K562 (cell line): Measurements from ENCODE around the gene STK11. TPM values are rescaled to one million over a fixed set of nuclear protein-coding genes. Genes with fewer than 3 reads are reported as not detected.

Source experiments
- BCL6 ChIP-seq: fragments of 250-450 bp; sonication (Bioruptor Pico); IDR thresholded peaks from 2 replicates; pipeline ENCODE4 v1.4.0; 2020
- BRF1 ChIP-seq: IDR thresholded peaks from 3 replicates; pipeline ENCODE4 v1.6.1; 2011; ENCODE audit warnings: borderline replicate concordance, mild to moderate bottlenecking; ENCODE audit not compliant: insufficient read length; ENCODE audit errors: extremely low read depth
- CCNT2 ChIP-seq: IDR thresholded peaks from 2 replicates; pipeline ENCODE4 v1.6.1; 2011; ENCODE audit warnings: borderline replicate concordance, low read depth, mild to moderate bottlenecking, moderate library complexity, mixed read lengths, low read length; ENCODE audit not compliant: insufficient read length; ENCODE audit errors: extremely low read depth
- ELF4 ChIP-seq: fragments of 450-650 bp; formaldehyde crosslinking; IDR thresholded peaks from 2 replicates; pipeline ENCODE4 v1.4.0; 2022; ENCODE audit warnings: missing genetic modification characterization
- EZH2 ChIP-seq: IDR thresholded peaks from 2 replicates; pipeline ENCODE4 v1.6.1; 2012; ENCODE audit warnings: low read depth, mild to moderate bottlenecking, inconsistent platforms, low read length, borderline replicate concordance
- MED1 ChIP-seq: sonication (generic); formaldehyde crosslinking; IDR thresholded peaks from 2 replicates; pipeline ENCODE4 v1.8.1; 2023; ENCODE audit warnings: missing genetic modification reagents, borderline replicate concordance
- NCOA2 ChIP-seq, 2 experiments: fragments of 450-650 bp; IDR thresholded peaks; 2 replicates each; pipeline ENCODE4 v1.6.1; 2018; ENCODE audit warnings: mild to moderate bottlenecking in 2 of 2, moderate library complexity in 1 of 2; ENCODE audit not compliant: partially characterized antibody in 2 of 2
- PTBP1 ChIP-seq: fragments of 200-400 bp; formaldehyde crosslinking; IDR thresholded peaks from 2 replicates; pipeline ENCODE4 v1.6.1; 2017; ENCODE audit warnings: low read depth, low read length
- SRF ChIP-seq, 2 experiments: fragments of 250-450, 450-650 bp in 1 of 2; sonication (Bioruptor Pico) in 1 of 2; sonication (generic) in 1 of 2; formaldehyde crosslinking; IDR thresholded peaks; 2 replicates each; pipeline versions ENCODE4 v1.5.0 to v1.5.1; 2020 to 2022; ENCODE audit warnings: mild to moderate bottlenecking in 1 of 2, missing genetic modification reagents in 1 of 2
- THRA ChIP-seq: fragments of 450-650 bp; IDR thresholded peaks from 2 replicates; pipeline ENCODE4 v1.6.1; 2017; ENCODE audit warnings: mild to moderate bottlenecking, moderate library complexity
- XRCC4 ChIP-seq: IDR thresholded peaks from one replicate; pipeline ENCODE4 v1.6.1; 2011; ENCODE audit not compliant: insufficient read depth, insufficient read length; ENCODE audit errors: extremely low read depth
- YY1 ChIP-seq, 3 experiments: IDR thresholded peaks; 2 replicates each; pipeline ENCODE4 v1.6.1; 2011; ENCODE audit warnings: low read length in 2 of 3, mild to moderate bottlenecking in 2 of 3, moderate library complexity in 2 of 3, borderline replicate concordance in 1 of 3, control low read depth in 1 of 3, low read depth in 1 of 3; ENCODE audit not compliant: insufficient read depth in 3 of 3, insufficient replicate concordance in 2 of 3, control insufficient read depth in 1 of 3, insufficient read length in 1 of 3; ENCODE audit errors: extremely low read depth in 1 of 3
- ZC3H11A ChIP-seq: IDR thresholded peaks from 2 replicates; pipeline ENCODE4 v1.6.1; 2012; ENCODE audit warnings: low read depth, low read length, improper control_type of control experiment
- ZNF639 ChIP-seq, 2 experiments: fragments of 200-800 bp in 1 of 2; sonication (Bioruptor generic) in 1 of 2; sonication (generic) in 1 of 2; formaldehyde crosslinking in 1 of 2; IDR thresholded peaks in 1 of 2; conservative IDR thresholded peaks in 1 of 2; 2 replicates each; pipeline versions ENCODE4 v1.5.0 to v1.6.1; 2016 to 2020; ENCODE audit warnings: missing compliant biosample characterization in 1 of 2, missing genetic modification characterization in 1 of 2, missing genetic modification reagents in 1 of 2
- ZNF780A ChIP-seq: fragments of 250-450 bp; sonication (Bioruptor Pico); IDR thresholded peaks from 2 replicates; pipeline ENCODE4 v1.5.0; 2021; ENCODE audit warnings: mild to moderate bottlenecking
- polyA plus RNA-seq, 8 experiments: library from polyadenylated mRNA; depleted of rRNA in 4 of 8; stranded (reverse) in 5 of 8; unstranded in 3 of 8; fragments of >200 nt; fragmentation: Nextera tagmentation in 2 of 8; fragmentation: Illumina TruSeq in 1 of 8; extraction: Ambion mirVana in 2 of 8; extraction: Trizol in 1 of 8; gene quantifications; 2 replicates each; pipeline versions ENCODE4 v1.2.1 to v1.2.3, GENCODE V29; 2011 to 2014; ENCODE audit warnings: inconsistent platforms in 1 of 8, missing spikeins in 1 of 8
- total RNA-seq, 7 experiments: library from RNA; depleted of rRNA in 6 of 7; stranded (reverse); fragments of >200 nt in 6 of 7; fragmentation: Illumina TruSeq in 2 of 7; extraction: Trizol in 2 of 7; gene quantifications; 2 replicates each; pipeline versions ENCODE4 v1.2.1 to v1.2.3, GENCODE V29; 2011 to 2021; ENCODE audit warnings: low replicate concordance in 1 of 7
- TF ChIP-seq, protein P1 (sequence below): fragments of 450-650 bp; IDR thresholded peaks from 2 replicates; pipeline ENCODE4 v1.6.1; 2014; ENCODE audit warnings: low read depth, mild to moderate bottlenecking, moderate library complexity, borderline replicate concordance
- TF ChIP-seq, protein P2 (sequence below): fragments of 250-450 bp; sonication (Bioruptor Pico); IDR thresholded peaks from 2 replicates; pipeline ENCODE4 v1.8.0; 2022; ENCODE audit warnings: inconsistent platforms
- TF ChIP-seq, protein P3 (sequence below): fragments of 450-650 bp; formaldehyde crosslinking; IDR thresholded peaks from 2 replicates; pipeline ENCODE4 v1.4.0; 2020; ENCODE audit warnings: mild to moderate bottlenecking, moderate library complexity

The STK11 gene
- total and polyA plus RNA-seq, 9 of the 15 experiments (the other 6 are each of a cell fraction or from before 2014, with no cell fraction given) = 0.15 to 96.5 (median 31.7) TPM

DNA sequence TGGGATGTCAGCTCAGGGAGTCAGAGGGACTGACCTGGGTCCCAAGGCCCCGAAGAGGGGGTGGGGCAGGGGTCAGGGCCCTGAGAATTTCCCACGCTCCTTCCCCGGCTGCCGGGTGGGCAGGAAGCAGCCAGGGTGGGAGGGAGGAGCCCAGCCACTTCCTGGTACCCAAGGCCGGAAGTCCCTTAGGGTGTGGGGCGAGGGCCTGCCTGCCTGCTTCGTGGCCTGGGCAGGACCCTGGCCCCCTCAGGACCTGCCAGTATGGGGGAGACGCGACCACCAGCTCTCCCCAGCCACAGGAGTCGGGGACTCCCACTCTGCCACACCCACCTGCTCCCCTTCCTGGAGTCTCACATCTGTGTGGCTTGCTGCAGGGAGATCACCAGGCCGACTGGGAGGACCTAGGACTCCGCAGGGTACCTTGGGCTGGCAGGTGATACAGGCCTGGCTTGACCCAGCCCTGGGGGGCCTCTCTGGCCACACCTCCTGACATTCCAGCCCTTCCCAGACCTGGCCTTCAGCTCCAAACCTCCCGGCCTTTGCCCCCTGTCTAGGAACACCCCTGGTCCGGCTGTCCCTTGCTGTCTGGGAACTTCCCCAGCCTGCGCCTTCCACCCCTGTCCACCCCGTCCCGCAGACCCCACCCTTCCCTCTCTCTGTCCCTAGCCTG, 53.8 kb downstream of the STK11 start (continued):
- TF ChIP-seq, protein P1, sequence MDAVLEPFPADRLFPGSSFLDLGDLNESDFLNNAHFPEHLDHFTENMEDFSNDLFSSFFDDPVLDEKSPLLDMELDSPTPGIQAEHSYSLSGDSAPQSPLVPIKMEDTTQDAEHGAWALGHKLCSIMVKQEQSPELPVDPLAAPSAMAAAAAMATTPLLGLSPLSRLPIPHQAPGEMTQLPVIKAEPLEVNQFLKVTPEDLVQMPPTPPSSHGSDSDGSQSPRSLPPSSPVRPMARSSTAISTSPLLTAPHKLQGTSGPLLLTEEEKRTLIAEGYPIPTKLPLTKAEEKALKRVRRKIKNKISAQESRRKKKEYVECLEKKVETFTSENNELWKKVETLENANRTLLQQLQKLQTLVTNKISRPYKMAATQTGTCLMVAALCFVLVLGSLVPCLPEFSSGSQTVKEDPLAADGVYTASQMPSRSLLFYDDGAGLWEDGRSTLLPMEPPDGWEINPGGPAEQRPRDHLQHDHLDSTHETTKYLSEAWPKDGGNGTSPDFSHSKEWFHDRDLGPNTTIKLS = no peak
- no peak for TF ChIP-seq THRA
- TF ChIP-seq ZC3H11A = no peak
- peak; percentile 77; the same call in 1 of the 2 replicates for TF ChIP-seq ELF4
- TF ChIP-seq, protein P2, sequence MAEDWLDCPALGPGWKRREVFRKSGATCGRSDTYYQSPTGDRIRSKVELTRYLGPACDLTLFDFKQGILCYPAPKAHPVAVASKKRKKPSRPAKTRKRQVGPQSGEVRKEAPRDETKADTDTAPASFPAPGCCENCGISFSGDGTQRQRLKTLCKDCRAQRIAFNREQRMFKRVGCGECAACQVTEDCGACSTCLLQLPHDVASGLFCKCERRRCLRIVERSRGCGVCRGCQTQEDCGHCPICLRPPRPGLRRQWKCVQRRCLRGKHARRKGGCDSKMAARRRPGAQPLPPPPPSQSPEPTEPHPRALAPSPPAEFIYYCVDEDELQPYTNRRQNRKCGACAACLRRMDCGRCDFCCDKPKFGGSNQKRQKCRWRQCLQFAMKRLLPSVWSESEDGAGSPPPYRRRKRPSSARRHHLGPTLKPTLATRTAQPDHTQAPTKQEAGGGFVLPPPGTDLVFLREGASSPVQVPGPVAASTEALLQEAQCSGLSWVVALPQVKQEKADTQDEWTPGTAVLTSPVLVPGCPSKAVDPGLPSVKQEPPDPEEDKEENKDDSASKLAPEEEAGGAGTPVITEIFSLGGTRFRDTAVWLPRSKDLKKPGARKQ (CRISPR knock-in tag) = no peak
- no peak for TF ChIP-seq EZH2
- TF ChIP-seq PTBP1 = no peak
- TF ChIP-seq BRF1 = no peak
- TF ChIP-seq BCL6 (CRISPR knock-in tag) = no peak
- peak; percentile 50 for TF ChIP-seq CCNT2
- TF ChIP-seq YY1 (IDR thresholded peaks at IDR 0.05; ENCODE audit: borderline replicate concordance in 1 of 3, control insufficient read depth in 1 of 3, extremely low read depth in 1 of 3, insufficient read depth in 3 of 3, insufficient read length in 1 of 3, insufficient replicate concordance in 2 of 3, low read depth in 1 of 3, low read length in 2 of 3) = no peak
- no peak; a peak in 2 of 4 replicates for TF ChIP-seq ZNF639 (CRISPR knock-in tag; conservative IDR thresholded peaks at IDR 0.05 in 1 of 2, IDR thresholded peaks at IDR 0.05 in 1 of 2)
- no peak for TF ChIP-seq SRF (CRISPR knock-in tag; IDR thresholded peaks at IDR 0.05)
- TF ChIP-seq XRCC4 = no peak
- no peak for TF ChIP-seq NCOA2 (IDR thresholded peaks at IDR 0.05; ENCODE audit: partially characterized antibody in 2 of 2)
- TF ChIP-seq MED1 = no peak
- peak; percentile 76; the same call in 1 of the 2 replicates for TF ChIP-seq ZNF780A (CRISPR knock-in tag)
- TF ChIP-seq, protein P3, sequence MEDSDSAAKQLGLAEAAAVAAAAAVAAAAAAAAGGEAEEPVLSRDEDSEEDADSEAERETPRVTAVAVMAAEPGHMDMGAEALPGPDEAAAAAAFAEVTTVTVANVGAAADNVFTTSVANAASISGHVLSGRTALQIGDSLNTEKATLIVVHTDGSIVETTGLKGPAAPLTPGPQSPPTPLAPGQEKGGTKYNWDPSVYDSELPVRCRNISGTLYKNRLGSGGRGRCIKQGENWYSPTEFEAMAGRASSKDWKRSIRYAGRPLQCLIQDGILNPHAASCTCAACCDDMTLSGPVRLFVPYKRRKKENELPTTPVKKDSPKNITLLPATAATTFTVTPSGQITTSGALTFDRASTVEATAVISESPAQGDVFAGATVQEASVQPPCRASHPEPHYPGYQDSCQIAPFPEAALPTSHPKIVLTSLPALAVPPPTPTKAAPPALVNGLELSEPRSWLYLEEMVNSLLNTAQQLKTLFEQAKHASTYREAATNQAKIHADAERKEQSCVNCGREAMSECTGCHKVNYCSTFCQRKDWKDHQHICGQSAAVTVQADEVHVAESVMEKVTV = no peak
